HG02763 (cell line): ENCODE measurements around the gene PSKH1.
"Not testable (repeated sequence)": the region's sequence is repeated elsewhere in the genome, so short reads cannot be mapped to it uniquely, and the experiment has no call there.

Source experiments
- ATAC-seq: cut with Tn5 transposase; IDR thresholded peaks from one replicate; pipeline ENCODE4 v1.9.1; 2021; ENCODE audit warnings: mild to moderate bottlenecking, moderate library complexity; ENCODE audit not compliant: unreplicated experiment

PSKH1 gene

DNA sequence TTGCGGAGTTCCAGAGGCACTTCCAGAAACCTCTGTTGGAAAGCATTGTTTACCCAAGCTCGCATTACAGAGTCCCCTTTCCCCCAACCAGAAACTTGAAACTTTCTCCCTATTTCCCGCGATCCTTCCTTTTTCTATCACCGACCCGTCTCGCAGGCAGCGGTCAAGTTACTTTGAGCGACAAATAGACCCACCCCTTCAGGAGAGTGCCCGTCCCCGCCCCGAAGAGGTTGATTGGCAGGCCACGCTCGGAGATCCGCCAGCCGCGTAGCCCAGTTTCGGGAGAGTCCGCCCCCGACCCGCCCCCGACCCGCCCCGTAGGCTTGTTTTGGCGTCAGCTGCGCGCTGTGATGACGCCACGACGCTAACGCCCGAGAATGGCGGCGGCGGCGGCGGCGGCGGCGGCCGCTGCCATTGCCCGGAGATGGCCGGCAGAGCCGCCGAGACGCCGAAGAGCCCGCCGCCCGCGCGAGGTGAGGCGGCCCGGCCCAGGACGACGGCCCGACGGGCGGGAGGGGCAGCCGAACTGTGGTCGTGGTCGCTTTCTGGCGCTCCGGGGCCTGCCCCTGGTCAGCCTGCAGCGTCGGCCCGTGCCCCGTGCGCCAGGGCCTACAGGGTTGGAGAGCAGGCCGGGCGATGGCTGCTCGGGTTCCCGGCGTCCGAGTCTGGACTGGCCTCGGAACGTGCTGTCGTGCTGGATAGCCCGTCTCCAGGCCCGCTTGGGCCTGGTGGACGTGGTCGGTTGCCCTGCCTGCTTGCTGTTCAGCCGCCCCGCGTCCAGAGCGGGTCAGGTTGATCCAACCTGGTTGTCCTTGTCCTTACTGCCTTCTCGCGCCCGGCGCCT is at the start of gene PSKH1:
PSKH1 (plus strand) TSS at position 356 of the 844 bp plus-strand sequence. CDS start 15,496 bp downstream, outside the sequence.
- peak; percentile 83 for ATAC-seq

GRCh38 chr16:67843343-67843765 is 49.7 kb upstream of the PSKH1 start:
- ATAC-seq, result no peak

- no peak for ATAC-seq
Observed at GRCh38 chr16:67844497-67844896, 48.6 kb upstream of the PSKH1 start.

DNA sequence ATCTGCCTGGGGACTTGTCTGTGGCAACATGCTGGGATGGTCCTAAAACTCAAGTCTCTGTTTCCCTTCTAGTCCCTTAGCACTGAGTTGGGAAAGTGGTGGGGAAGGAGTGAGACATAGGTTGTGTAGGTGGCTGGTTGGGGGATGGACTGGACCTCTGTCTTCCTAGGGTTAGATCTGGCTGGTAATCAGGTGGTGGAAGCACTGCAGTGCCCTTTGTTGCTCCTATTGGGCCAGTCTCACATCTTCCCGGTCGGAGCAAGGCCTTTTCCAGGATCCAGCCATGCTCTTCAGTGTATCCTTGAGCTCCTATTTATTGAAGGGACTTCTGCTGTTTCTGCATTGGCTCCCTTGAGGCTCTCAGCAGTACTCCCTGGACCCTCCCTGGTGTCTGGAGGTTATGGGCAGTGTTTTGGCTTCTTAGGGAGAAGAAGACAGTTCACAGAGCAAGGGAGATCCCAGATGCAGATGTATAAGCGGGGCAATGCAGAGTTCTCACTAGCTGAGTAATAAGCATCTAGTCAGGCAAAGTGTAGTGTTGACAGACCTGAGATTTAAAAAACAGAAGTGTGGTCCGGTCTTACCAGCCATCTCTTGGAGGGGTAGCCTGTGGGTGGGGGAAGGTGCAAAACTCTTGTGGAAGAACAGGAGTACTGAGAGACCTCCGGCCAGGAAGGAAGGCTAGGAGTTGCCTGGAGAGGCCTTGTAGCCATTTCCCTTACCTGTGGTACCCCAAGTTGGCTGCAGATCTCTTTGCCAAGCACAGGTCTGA is 47.6 kb upstream of the PSKH1 start:
- ATAC-seq, result no peak

DNA sequence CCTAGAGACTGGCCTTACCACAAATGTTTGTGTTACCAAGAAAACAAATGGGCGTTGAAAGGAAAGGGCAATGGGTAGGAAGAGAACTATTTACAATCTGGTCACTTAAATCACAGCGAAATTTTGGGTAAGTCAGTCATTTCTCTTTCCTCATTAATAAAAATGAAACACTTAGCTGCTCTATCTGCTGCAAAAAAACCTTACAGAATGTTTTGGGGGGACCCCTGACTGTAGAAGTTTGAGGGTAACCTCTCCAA is 47.1 kb upstream of the PSKH1 start:
- no peak for ATAC-seq

DNA sequence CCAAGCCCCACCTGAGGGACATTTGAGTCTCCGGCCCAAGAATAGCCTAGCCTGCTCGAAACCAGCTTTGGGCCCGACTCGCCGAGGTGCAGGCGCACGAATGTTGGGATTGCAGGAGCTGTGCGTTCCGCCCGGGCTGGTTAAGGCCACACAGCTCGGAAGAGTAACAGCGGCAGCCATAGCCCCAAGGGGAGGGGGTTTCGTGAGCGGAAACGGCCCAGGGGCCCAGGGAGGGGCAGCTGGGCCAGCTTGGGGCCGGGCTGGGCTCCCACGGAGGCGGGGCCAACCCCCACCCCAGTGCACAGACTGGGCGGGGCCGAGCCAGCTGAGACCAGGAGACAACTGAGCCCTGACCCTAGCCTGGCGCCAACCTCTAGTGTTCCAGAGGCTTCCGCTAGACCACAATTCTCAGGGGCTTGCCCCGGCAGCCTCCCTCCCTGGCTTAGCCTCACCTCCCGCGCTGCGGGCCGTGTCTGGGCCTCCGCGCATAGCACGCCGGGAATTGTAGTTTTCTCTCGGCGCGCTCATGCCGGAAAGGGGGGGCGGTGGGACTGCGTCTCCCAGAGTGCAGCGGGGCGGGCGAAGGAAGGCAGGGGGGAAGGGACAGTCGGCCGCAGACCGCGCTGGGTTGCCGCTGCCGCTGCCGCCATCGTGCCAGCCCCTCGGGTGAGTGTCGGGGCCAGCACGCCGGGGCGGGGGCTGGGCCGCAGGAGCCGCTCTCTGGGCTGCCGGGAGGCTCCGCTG is 46.6 kb upstream of the PSKH1 start, which contains the start of gene NUTF2:
NUTF2 (plus strand) TSS at position 614 of the 744 bp plus-strand sequence. CDS start 18,198 bp downstream, outside the sequence.
- ATAC-seq, result peak; percentile 69

DNA sequence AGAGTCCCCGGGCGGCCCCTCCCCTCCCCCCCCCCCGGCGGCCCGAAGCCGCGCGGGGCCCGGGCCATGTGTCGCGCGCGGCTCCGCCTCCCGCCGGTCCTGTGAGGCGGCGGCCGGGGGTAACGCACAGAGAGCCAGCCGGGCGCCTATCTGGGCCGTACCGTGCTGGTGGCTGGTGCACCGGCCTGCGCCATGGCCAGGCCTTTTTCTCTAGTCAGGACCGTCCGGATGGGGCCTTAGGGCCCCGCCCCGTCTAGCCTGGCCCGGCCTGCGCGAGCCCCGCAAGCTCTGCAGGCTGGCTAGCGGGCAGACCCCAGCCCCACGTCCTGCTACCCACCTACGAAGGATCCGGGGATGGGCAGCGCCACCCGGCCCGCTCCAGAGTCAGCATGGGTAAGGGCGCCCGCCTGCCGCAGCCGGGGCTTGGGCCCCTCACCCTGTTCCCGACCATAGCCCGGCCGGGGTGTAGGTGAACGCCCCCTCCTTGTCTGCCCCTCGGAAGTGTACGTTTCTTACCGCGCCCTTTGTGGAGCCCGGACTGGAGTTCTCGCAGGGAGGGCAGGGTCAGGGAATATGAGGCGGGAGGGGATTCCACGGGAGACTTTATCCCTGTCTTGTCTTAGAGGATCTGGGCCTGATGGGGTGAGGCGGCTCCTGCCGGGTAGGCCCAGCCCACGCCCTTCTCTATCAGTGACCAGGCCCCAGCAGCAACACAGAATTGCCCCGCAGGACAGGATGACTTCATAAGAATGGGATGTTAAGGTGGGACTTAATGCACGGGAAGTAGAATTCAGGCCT is 45.8 kb upstream of the PSKH1 start, which contains the start of gene CENPT:
CENPT (minus strand) TSS at position 630 of the 798 bp plus-strand sequence. CDS start 13,834 bp downstream, outside the sequence.
- peak; percentile 36 for ATAC-seq

GRCh38 chr16:67848118-67848517 is 44.9 kb upstream of the PSKH1 start:
- no peak for ATAC-seq

GRCh38 chr16:67853670-67854069 is 39.4 kb upstream of the PSKH1 start:
- ATAC-seq, result no peak

DNA sequence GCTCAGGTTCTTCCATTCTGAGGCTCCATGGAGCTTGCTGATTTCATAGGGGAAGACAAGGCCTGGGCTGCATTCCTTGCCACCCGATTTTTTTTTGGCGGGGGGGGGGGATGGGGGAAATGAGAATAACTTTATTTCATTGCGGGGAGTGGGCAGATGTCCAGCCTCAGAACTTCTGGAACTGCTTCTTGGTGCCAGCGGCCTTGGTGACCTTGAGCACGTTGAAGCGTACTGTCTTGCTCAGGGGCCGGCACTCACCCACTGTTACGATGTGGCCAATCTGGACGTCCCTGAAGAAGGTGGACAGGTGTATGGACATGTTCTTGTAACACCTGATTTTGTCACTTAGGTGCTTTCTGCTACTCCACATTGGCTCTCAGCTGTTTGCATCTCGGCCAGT is 37.3 kb upstream of the PSKH1 start:
- no peak for ATAC-seq

GRCh38 chr16:67856927-67857546 is 36.0 kb upstream of the PSKH1 start:
- ATAC-seq, result no peak

DNA sequence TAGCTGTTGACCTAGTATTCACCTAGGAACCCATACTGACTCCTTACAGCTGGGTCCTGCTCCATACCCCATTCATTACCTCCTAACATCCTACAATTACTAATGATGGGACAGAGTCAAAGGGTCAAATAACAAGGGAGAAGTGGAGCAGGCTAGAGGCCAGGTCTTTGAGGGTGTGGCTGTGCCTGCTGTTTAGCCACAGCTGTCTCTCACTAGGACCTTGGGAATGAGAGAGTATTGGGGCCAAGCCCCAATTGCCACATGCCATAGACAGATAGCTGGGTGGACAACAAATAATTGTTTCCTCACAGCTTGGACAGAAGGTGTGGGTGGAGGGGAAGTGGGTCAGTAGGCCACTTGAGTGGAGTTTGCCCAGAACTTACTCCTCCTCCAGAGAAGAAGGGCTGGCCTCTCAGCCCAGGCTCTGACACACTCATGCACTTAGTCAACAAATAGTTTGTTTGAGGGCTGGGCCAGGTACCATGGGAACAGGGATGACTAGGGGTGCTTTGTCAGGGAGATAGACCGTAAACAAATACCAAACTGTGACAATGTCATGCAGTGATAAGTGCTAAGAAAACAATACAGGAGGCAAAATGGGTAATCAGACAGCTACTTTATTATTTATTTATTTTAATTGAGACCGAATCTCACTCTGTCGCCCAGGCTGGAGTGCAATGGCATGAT is 35.4 kb upstream of the PSKH1 start:
- no peak for ATAC-seq

DNA sequence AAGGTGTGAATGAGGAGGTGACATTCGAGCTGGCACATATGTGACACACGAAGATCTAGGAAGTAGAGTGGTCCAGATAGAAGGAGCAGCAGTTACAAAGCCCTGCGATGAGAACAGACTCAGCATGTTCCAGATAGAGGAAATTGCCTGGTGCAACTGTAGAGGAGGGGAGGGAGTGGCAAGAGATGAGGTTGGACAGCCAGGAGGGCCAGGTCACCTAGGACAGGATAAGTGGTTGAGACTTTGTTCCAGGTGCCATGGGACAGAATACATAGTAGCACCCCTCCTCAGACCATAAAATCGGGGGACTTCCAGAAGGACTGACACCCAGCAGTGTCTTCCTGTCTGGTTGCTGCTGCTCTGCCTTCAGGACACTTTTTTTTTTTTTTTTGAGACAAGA is 34.6 kb upstream of the PSKH1 start:
- ATAC-seq, result no peak

- no peak for ATAC-seq
Observed at GRCh38 chr16:67860589-67861398, 32.3 kb upstream of the PSKH1 start.

DNA sequence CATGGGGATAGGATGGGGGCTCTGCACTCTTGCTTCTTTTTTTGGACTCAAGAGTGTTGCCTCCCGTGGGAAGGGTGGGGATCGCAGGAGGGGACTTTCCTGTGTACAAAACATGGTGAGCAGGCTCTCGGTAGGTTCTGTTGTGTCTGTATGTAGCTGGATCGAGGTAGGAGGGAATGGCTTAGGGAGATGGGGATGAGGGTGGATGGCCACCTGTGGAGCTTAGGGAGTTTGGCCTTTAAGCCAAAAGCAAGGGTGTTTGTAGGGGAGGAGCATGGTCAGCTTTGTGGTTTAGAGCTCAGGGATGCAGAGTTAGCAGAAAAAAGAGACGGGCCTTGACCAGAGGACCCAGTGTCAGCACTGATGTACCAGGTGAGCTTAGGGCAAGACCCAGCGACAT is 31.2 kb upstream of the PSKH1 start:
- ATAC-seq, result no peak

- ATAC-seq, result no peak
Observed at GRCh38 chr16:67862623-67863583, 30.2 kb upstream of the PSKH1 start.

GRCh38 chr16:67864044-67864443 is 29.0 kb upstream of the PSKH1 start:
- not testable (repeated sequence) for ATAC-seq
